K562 (cell line): Measurements from ENCODE around the gene SPRED2. TPM values are rescaled to one million over a fixed set of nuclear protein-coding genes. Genes with fewer than 3 reads are reported as not detected.
A peak's percentile ranks its signal among the peaks of the same experiment; 100 is the strongest.

Experiments
- ATAC-seq: fragments of 200-7000 bp; cut with Tn5 transposase; 3 replicates; pipeline ENCODE4 v1.9.1; 2020; ENCODE audit warnings: moderate library complexity
- BruUV-seq: library from RNA; stranded (reverse); fragments of 400-500 nt; replicated peaks from 2 replicates; lab custom pipeline; 2021; lab: Mats Ljungman, UMichigan
- CTCF ChIA-PET: fragments of 300-600 bp; formaldehyde crosslinking; extraction: SDS; loops from one replicate; lab custom pipeline; 2021; ENCODE audit warnings: low intra/inter-chr PET ratio; lab: Yijun Ruan, JAX
- POLR2A ChIA-PET: fragments of 300-600, 350-650 bp; sonication (Branson Sonifier 250); formaldehyde crosslinking; extraction: SDS; loops from one replicate; lab custom pipeline; 2021; ENCODE audit warnings: antibody characterized with exemption, inconsistent platforms; lab: Yijun Ruan, JAX
- DNase-seq, 4 experiments: peaks; one replicate each; pipeline versions ENCODE4 v3.0.0 to v3.0.0-alpha.2; 2011 to 2018; ENCODE audit warnings: low spot score in 3 of 4, mixed read lengths in 3 of 4; ENCODE audit errors: extremely low read depth in 1 of 4
- FAIRE-seq: peaks from 2 replicates; lab custom pipeline; 2011; peaks lifted over from hg19 to GRCh38; lab: Jason Lieb, UNC
- H2AFZ ChIP-seq: 2 replicates; pipeline ENCODE4 v1.6.0; 2011; ENCODE audit warnings: low read depth, low read length, control low read depth, inconsistent platforms
- H3K27ac ChIP-seq: fragments of 200-600 bp; 3 replicates; pipeline ENCODE4 v1.8.0; 2011; ENCODE audit warnings: low read depth, mild to moderate bottlenecking, control low read depth, inconsistent platforms, low read length, moderate library complexity, mixed read lengths; ENCODE audit errors: extremely low read depth
- H3K27me3 ChIP-seq, 2 experiments: fragments of 300-600 bp in 1 of 2; 2 replicates in 1 of 2; 3 replicates in 1 of 2; pipeline versions ENCODE4 v1.6.0 to v1.8.0; 2011; ENCODE audit warnings: inconsistent platforms in 2 of 2, low read length in 2 of 2, mild to moderate bottlenecking in 1 of 2, mixed read lengths in 1 of 2, moderate library complexity in 1 of 2; ENCODE audit not compliant: control insufficient read depth in 2 of 2, insufficient read depth in 2 of 2
- H3K36me3 ChIP-seq: fragments of 300-600 bp; 3 replicates; pipeline ENCODE4 v1.8.0; 2011; ENCODE audit warnings: mild to moderate bottlenecking, low read length, inconsistent platforms; ENCODE audit not compliant: control insufficient read depth, insufficient read depth
- H3K4me1 ChIP-seq, 2 experiments: fragments of 200-600 bp in 1 of 2; replicated peaks in 1 of 2; 2 replicates in 1 of 2; 3 replicates in 1 of 2; pipeline versions ENCODE4 v1.5.1 to v1.8.0; 2011; ENCODE audit warnings: inconsistent platforms in 2 of 2, low read length in 2 of 2, mild to moderate bottlenecking in 1 of 2, mixed read lengths in 1 of 2, moderate library complexity in 1 of 2; ENCODE audit not compliant: control insufficient read depth in 2 of 2, insufficient read depth in 2 of 2
- H3K4me2 ChIP-seq: 2 replicates; pipeline ENCODE4 v1.6.1; 2011; ENCODE audit warnings: low read length, control low read depth, inconsistent platforms, mixed read lengths; ENCODE audit not compliant: insufficient read depth
- H3K4me3 ChIP-seq: fragments of 200-600 bp; sonication (generic), shearing (Covaris generic); 2 replicates; pipeline ENCODE4 v1.5.1; 2016; ENCODE audit warnings: control low read depth, inconsistent platforms
- H3K79me2 ChIP-seq: fragments of 200-600 bp; 3 replicates; pipeline ENCODE4 v1.8.0; 2011; ENCODE audit warnings: low read length, inconsistent platforms; ENCODE audit not compliant: control insufficient read depth, insufficient read depth
- H3K9ac ChIP-seq, 2 experiments: 2 replicates each; pipeline versions ENCODE4 v1.6.0 to v1.6.1; 2011; ENCODE audit warnings: low read depth in 2 of 2, low read length in 2 of 2, control low read depth in 1 of 2, inconsistent platforms in 1 of 2, mild to moderate bottlenecking in 1 of 2, mixed read lengths in 1 of 2; ENCODE audit not compliant: insufficient read depth in 1 of 2
- H3K9me1 ChIP-seq: one replicate; pipeline ENCODE4 v1.6.0; 2011; ENCODE audit warnings: inconsistent platforms, mild to moderate bottlenecking, low read length, moderate library complexity; ENCODE audit not compliant: control insufficient read depth, insufficient read depth
- H3K9me3 ChIP-seq: replicated peaks from 2 replicates; pipeline ENCODE4 v1.5.1; 2011; ENCODE audit warnings: low read depth, low read length, inconsistent platforms; ENCODE audit not compliant: control insufficient read depth, insufficient read depth
- H4K20me1 ChIP-seq: replicated peaks from 2 replicates; pipeline ENCODE4 v1.6.1; 2011; ENCODE audit warnings: low read length, inconsistent platforms, mixed read lengths; ENCODE audit not compliant: control insufficient read depth, insufficient read depth
- ARID2 ChIP-seq: fragments of 450-650 bp; IDR thresholded peaks from 2 replicates; pipeline ENCODE4 v1.6.1; 2017; ENCODE audit warnings: antibody characterized with exemption, mild to moderate bottlenecking
- ESRRA ChIP-seq: fragments of 450-650 bp; IDR thresholded peaks from 2 replicates; pipeline ENCODE4 v1.6.1; 2014; ENCODE audit warnings: low read depth, mild to moderate bottlenecking, moderate library complexity, borderline replicate concordance
- MEIS2 ChIP-seq: fragments of 450-650 bp; IDR thresholded peaks from 2 replicates; pipeline ENCODE4 v1.6.1; 2014; ENCODE audit warnings: mild to moderate bottlenecking; ENCODE audit not compliant: partially characterized antibody
- NUFIP1 ChIP-seq: fragments of 450-650 bp; IDR thresholded peaks from 2 replicates; pipeline ENCODE4 v1.6.1; 2018; ENCODE audit not compliant: partially characterized antibody
- WGBS: fragments of 100-300 bp; shearing (Covaris generic); methylation state at CpG from one replicate; pipeline ENCODE4 v1.1.6; 2016; ENCODE audit warnings: low coverage, mixed read lengths; ENCODE audit not compliant: insufficient coverage; ENCODE audit errors: missing lambda C conversion rate; 5-methylcytosine and 5-hydroxymethylcytosine counted together
- in situ Hi-C: fragments of 300-500 bp; cut with MboI; formaldehyde crosslinking; loops from 4 replicates; pipeline ENCODE4 v1.15.0; 2018; ENCODE audit warnings: inconsistent platforms, mixed read lengths
- intact Hi-C: fragments of 100-400 bp; cut with micrococcal nuclease; formaldehyde crosslinking; loops from 2 replicates; pipeline ENCODE4 v1.14.2; 2022
- polyA plus RNA-seq, 8 experiments: library from polyadenylated mRNA; depleted of rRNA in 4 of 8; stranded (reverse) in 5 of 8; unstranded in 3 of 8; fragments of >200 nt; fragmentation: Nextera tagmentation in 2 of 8; fragmentation: Illumina TruSeq in 1 of 8; extraction: Ambion mirVana in 2 of 8; extraction: Trizol in 1 of 8; gene quantifications; 2 replicates each; pipeline versions ENCODE4 v1.2.1 to v1.2.3, GENCODE V29; 2011 to 2014; ENCODE audit warnings: inconsistent platforms in 1 of 8, missing spikeins in 1 of 8
- total RNA-seq, 7 experiments: library from RNA; depleted of rRNA in 6 of 7; stranded (reverse); fragments of >200 nt in 6 of 7; fragmentation: Illumina TruSeq in 2 of 7; extraction: Trizol in 2 of 7; gene quantifications; 2 replicates each; pipeline versions ENCODE4 v1.2.1 to v1.2.3, GENCODE V29; 2011 to 2021; ENCODE audit warnings: low replicate concordance in 1 of 7
- TF ChIP-seq, protein P1 (sequence below), 2 experiments: IDR thresholded peaks in 1 of 2; conservative IDR thresholded peaks in 1 of 2; 2 replicates each; pipeline ENCODE4 v1.6.1; 2016; ENCODE audit warnings: low read depth in 2 of 2, mild to moderate bottlenecking in 1 of 2, missing compliant biosample characterization in 1 of 2, missing genetic modification characterization in 1 of 2, moderate library complexity in 1 of 2
- TF ChIP-seq, protein P2 (sequence below): fragments of 450-650 bp; IDR thresholded peaks from 2 replicates; pipeline ENCODE4 v1.6.1; 2016

SPRED2 gene
- total and polyA plus RNA-seq, 9 of the 15 experiments (the other 6 are each of a cell fraction or from before 2014, with no cell fraction given): 4.6 to 50.8 (median 14.1) TPM

DNA sequence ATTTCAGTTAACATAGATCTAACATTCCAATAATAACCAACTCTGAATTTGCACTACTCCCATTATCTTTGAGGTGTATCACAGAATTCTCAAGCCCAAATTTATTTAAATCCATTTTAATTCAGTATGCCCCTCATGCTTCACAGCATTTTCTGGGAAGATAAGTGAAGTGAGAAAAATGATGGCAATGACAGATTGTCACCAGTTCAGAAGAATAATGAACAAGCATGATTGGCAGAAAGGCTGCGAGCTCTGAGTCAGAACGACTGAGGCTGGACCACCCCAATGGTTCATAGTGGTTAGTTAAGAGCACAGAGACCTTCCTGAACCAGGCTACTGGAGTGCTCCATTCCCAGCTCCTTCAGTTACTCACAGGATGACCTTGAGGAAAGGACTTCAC lies 4.9 kb downstream of the SPRED2 start:
- DNase-seq (no peak), FAIRE-seq (peak; percentile 57)
- H4K20me1 ChIP-seq: peaks cover 49% of the 10 kb centered on the region
- CTCF ChIA-PET: no interaction called here
- H3K9me1 ChIP-seq: peaks cover 5% of the 10 kb centered on the region
- H3K79me2 ChIP-seq: peaks cover 98% of the 10 kb centered on the region
- no TSS peak for BruUV-seq
- H3K9me3 ChIP-seq: no peaks in the 10 kb centered on the region
- H3K27ac ChIP-seq: no peak overlapping the region
- in situ Hi-C loops: no loop called here
- H3K36me3 ChIP-seq: peaks cover 26% of the 10 kb centered on the region
- TF ChIP-seq ARID2 (no peak), NUFIP1 (no peak), ESRRA (peak; percentile 42; the same call in 1 of the 2 replicates), MEIS2 (peak; percentile 83)
- TF ChIP-seq, protein P1, sequence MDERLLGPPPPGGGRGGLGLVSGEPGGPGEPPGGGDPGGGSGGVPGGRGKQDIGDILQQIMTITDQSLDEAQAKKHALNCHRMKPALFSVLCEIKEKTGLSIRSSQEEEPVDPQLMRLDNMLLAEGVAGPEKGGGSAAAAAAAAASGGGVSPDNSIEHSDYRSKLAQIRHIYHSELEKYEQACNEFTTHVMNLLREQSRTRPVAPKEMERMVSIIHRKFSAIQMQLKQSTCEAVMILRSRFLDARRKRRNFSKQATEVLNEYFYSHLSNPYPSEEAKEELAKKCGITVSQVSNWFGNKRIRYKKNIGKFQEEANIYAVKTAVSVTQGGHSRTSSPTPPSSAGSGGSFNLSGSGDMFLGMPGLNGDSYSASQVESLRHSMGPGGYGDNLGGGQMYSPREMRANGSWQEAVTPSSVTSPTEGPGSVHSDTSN (CRISPR knock-in tag; IDR thresholded peaks at IDR 0.05; ENCODE audit: low read depth): no peak
- TF ChIP-seq, protein P1 (tag; conservative IDR thresholded peaks at IDR 0.05; ENCODE audit: low read depth): peak; percentile 87
- TF ChIP-seq, protein P2, sequence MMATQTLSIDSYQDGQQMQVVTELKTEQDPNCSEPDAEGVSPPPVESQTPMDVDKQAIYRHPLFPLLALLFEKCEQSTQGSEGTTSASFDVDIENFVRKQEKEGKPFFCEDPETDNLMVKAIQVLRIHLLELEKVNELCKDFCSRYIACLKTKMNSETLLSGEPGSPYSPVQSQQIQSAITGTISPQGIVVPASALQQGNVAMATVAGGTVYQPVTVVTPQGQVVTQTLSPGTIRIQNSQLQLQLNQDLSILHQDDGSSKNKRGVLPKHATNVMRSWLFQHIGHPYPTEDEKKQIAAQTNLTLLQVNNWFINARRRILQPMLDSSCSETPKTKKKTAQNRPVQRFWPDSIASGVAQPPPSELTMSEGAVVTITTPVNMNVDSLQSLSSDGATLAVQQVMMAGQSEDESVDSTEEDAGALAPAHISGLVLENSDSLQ: peak; percentile 77
- TF ChIP-seq, all 486 proteins: peak for 4
- POLR2A ChIA-PET: interaction anchor here (0.7 to 8.6 kb wide), 11 partner anchors 10 to 140 kb away, joined by 3 to 63 read pairs (median 3); no protein-coding TSS in a partner anchor
- H3K4me2 ChIP-seq: no peak overlapping the region; the same call in 1 of the 2 replicates
- H3K9ac ChIP-seq: no peak overlapping the region
- H3K4me3 ChIP-seq: no peak overlapping the region
- H3K27me3 ChIP-seq: no peaks in the 10 kb centered on the region
- no peak for ATAC-seq
- H3K4me1 ChIP-seq: peaks cover 19 to 23% of the 10 kb centered on the region in 2 experiments
- WGBS: 25% methylated on average over 2 of the region's 2 CpGs
- no peak overlapping the region for H2AFZ ChIP-seq
- intact Hi-C loops: no loop called here
